Neural progenitor cell (in vitro differentiated cells): ENCODE results near the gene TNS3. TPM values are rescaled to one million over a fixed set of nuclear protein-coding genes. Genes with fewer than 3 reads are reported as not detected.

Experiments used
- DNase-seq: peaks from one replicate; pipeline ENCODE4 v3.0.0-alpha.2; 2016; ENCODE audit warnings: low spot score
- H2AFZ ChIP-seq: fragments of 200-600 bp; sonication (generic); replicated peaks from 2 replicates; pipeline ENCODE4 v1.6.1; 2016; ENCODE audit warnings: antibody characterized with exemption
- H3F3A ChIP-seq: fragments of 200-600 bp; sonication (generic); 2 replicates; pipeline ENCODE4 v1.6.1; 2016; ENCODE audit warnings: antibody characterized with exemption, low read depth
- H3K27ac ChIP-seq: fragments of 200-600 bp; sonication (generic); 2 replicates; pipeline ENCODE4 v1.5.1; 2016; ENCODE audit warnings: mild to moderate bottlenecking
- H3K27me3 ChIP-seq: fragments of 200-600 bp; sonication (generic); 2 replicates; pipeline ENCODE4 v1.6.1; 2016; ENCODE audit warnings: mild to moderate bottlenecking, moderate library complexity
- H3K36me3 ChIP-seq: fragments of 200-600 bp; sonication (generic); 2 replicates; pipeline ENCODE4 v1.5.1; 2016
- H3K4me1 ChIP-seq: fragments of 200-600 bp; sonication (generic); 2 replicates; pipeline ENCODE4 v1.6.1; 2016; ENCODE audit warnings: mixed run types
- H3K4me2 ChIP-seq: fragments of 200-600 bp; sonication (generic); 2 replicates; pipeline ENCODE4 v1.6.1; 2016
- H3K4me3 ChIP-seq: fragments of 200-600 bp; sonication (generic); 2 replicates; pipeline ENCODE4 v1.5.1; 2016
- H3K79me2 ChIP-seq: fragments of 200-600 bp; sonication (generic); 2 replicates; pipeline ENCODE4 v1.6.1; 2016; ENCODE audit warnings: low read depth
- H3K9ac ChIP-seq: fragments of 200-600 bp; sonication (generic); 2 replicates; pipeline ENCODE4 v1.6.1; 2016
- H3K9me3 ChIP-seq: fragments of 200-600 bp; sonication (generic); 2 replicates; pipeline ENCODE4 v1.5.1; 2016; ENCODE audit warnings: low read depth
- H4K20me1 ChIP-seq: fragments of 200-600 bp; sonication (generic); 2 replicates; pipeline ENCODE4 v1.6.1; 2016; ENCODE audit warnings: low read depth
- H3K27ac Mint-ChIP-seq: 3 replicates; pipeline ENCODE4 v1.8.0; 2021; ENCODE audit warnings: mixed read lengths
- H3K27me3 Mint-ChIP-seq: 2 replicates; pipeline ENCODE4 v1.8.0; 2022; ENCODE audit warnings: low read depth, mild to moderate bottlenecking, inconsistent platforms, moderate library complexity, mixed read lengths; ENCODE audit not compliant: insufficient read depth
- H3K36me3 Mint-ChIP-seq: 3 replicates; pipeline ENCODE4 v1.8.0; 2021; ENCODE audit warnings: mixed read lengths
- H3K4me1 Mint-ChIP-seq: 3 replicates; pipeline ENCODE4 v1.8.0; 2021; ENCODE audit warnings: mixed read lengths
- H3K4me3 Mint-ChIP-seq: 3 replicates; pipeline ENCODE4 v1.8.0; 2021; ENCODE audit warnings: mild to moderate bottlenecking, moderate library complexity, mixed read lengths
- H3K9me3 Mint-ChIP-seq: 3 replicates; pipeline ENCODE4 v1.8.0; 2020; ENCODE audit warnings: mixed read lengths
- EZH2 ChIP-seq: fragments of 200-600 bp; sonication (generic); IDR thresholded peaks from 2 replicates; pipeline ENCODE4 v1.6.1; 2017; ENCODE audit warnings: antibody characterized with exemption, mild to moderate bottlenecking, moderate library complexity
- EZH2phosphoT487 ChIP-seq: fragments of 200-600 bp; sonication (generic); IDR thresholded peaks from 2 replicates; pipeline ENCODE4 v1.6.1; 2017; ENCODE audit warnings: antibody characterized with exemption
- total RNA-seq: library from RNA; depleted of rRNA; stranded (reverse); fragments of >200 nt; gene quantifications from 2 replicates; pipeline ENCODE4 v1.2.3, GENCODE V29; 2015; ENCODE audit warnings: low replicate concordance
- TF ChIP-seq, protein P1 (sequence below): fragments of 200-600 bp; sonication (generic); IDR thresholded peaks from 2 replicates; pipeline ENCODE4 v1.5.1; 2017; ENCODE audit warnings: antibody characterized with exemption, mild to moderate bottlenecking

The TNS3 gene
- total RNA-seq, 1 donor from 2014 or later, result 15.0 TPM

DNA sequence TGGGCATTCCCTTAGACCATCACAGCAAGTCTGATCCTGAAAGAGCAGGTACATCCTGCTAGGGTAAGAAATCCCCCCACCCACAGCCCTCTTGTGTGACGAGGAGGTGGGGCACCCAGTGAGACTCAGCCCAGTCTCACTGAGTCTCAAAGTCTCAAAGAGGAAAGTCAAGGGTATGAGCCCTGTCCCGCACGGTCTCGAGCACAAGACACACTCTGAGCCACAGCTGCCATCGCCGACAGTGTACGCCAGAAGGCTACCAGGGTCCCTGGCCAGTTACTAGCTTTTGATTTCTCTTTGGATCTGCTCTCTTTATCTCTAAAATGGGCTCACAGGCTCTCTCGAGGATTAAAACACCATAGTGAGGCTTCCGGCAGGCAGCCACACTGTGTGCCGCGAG lies 190.2 kb downstream of the TNS3 start:
- Mint-ChIP-seq H3K9me3 (peaks cover 4% of the 10 kb centered on the region), H3K4me1 (no peaks in the 10 kb centered on the region), H3K27me3 (peaks cover 2% of the 10 kb centered on the region), H3K4me3 (no peak overlapping the region), H3K36me3 (peaks cover 19% of the 10 kb centered on the region), H3K27ac (no peak overlapping the region)
- Histone ChIP-seq H3F3A (no peaks in the 10 kb centered on the region), H4K20me1 (no peaks in the 10 kb centered on the region), H2AFZ (no peak overlapping the region), H3K79me2 (no peaks in the 10 kb centered on the region), H3K4me3 (no peak overlapping the region), H3K36me3 (no peaks in the 10 kb centered on the region), H3K9ac (no peak overlapping the region), H3K27ac (no peak overlapping the region), H3K4me2 (no peak overlapping the region), H3K9me3 (no peaks in the 10 kb centered on the region), H3K27me3 (no peaks in the 10 kb centered on the region), H3K4me1 (no peaks in the 10 kb centered on the region)
- DNase-seq, result no peak
- TF ChIP-seq EZH2, result no peak
- no peak for TF ChIP-seq EZH2phosphoT487
- TF ChIP-seq, protein P1, sequence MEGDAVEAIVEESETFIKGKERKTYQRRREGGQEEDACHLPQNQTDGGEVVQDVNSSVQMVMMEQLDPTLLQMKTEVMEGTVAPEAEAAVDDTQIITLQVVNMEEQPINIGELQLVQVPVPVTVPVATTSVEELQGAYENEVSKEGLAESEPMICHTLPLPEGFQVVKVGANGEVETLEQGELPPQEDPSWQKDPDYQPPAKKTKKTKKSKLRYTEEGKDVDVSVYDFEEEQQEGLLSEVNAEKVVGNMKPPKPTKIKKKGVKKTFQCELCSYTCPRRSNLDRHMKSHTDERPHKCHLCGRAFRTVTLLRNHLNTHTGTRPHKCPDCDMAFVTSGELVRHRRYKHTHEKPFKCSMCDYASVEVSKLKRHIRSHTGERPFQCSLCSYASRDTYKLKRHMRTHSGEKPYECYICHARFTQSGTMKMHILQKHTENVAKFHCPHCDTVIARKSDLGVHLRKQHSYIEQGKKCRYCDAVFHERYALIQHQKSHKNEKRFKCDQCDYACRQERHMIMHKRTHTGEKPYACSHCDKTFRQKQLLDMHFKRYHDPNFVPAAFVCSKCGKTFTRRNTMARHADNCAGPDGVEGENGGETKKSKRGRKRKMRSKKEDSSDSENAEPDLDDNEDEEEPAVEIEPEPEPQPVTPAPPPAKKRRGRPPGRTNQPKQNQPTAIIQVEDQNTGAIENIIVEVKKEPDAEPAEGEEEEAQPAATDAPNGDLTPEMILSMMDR, result no peak

DNA sequence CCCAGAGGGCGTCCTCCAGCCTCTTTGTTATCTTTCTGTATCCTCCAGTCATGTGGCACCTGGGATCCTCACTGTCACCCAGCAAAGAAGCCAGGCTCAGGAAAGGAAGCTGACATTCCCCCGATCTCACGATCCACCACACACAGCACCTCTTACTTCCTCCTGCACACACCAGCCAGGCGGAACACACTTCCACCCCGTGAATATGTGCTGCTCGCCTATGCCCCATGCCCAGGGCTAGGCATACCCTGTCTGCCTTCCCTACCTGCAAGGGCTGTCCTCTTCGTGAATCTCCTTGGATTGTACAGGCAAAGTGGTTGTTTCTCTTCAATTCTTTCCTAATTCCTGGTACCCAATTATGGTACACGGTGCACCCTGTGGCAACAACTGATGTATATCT lies 191.0 kb downstream of the TNS3 start:
- Mint-ChIP-seq H3K4me1 (no peaks in the 10 kb centered on the region), H3K4me3 (no peak overlapping the region), H3K27ac (no peak overlapping the region), H3K36me3 (peaks cover 16% of the 10 kb centered on the region), H3K27me3 (peaks cover 6% of the 10 kb centered on the region), H3K9me3 (peaks cover 4% of the 10 kb centered on the region)
- Histone ChIP-seq H3F3A (no peaks in the 10 kb centered on the region), H3K4me3 (no peak overlapping the region), H3K9me3 (no peaks in the 10 kb centered on the region), H4K20me1 (no peaks in the 10 kb centered on the region), H3K27me3 (no peaks in the 10 kb centered on the region), H3K36me3 (no peaks in the 10 kb centered on the region), H3K79me2 (no peaks in the 10 kb centered on the region), H3K27ac (no peak overlapping the region), H3K4me1 (no peaks in the 10 kb centered on the region), H3K9ac (no peak overlapping the region), H3K4me2 (no peak overlapping the region), H2AFZ (no peak overlapping the region)
- DNase-seq, result no peak
- no peak for TF ChIP-seq EZH2
- TF ChIP-seq, protein P1, result no peak
- TF ChIP-seq EZH2phosphoT487, result no peak

DNA sequence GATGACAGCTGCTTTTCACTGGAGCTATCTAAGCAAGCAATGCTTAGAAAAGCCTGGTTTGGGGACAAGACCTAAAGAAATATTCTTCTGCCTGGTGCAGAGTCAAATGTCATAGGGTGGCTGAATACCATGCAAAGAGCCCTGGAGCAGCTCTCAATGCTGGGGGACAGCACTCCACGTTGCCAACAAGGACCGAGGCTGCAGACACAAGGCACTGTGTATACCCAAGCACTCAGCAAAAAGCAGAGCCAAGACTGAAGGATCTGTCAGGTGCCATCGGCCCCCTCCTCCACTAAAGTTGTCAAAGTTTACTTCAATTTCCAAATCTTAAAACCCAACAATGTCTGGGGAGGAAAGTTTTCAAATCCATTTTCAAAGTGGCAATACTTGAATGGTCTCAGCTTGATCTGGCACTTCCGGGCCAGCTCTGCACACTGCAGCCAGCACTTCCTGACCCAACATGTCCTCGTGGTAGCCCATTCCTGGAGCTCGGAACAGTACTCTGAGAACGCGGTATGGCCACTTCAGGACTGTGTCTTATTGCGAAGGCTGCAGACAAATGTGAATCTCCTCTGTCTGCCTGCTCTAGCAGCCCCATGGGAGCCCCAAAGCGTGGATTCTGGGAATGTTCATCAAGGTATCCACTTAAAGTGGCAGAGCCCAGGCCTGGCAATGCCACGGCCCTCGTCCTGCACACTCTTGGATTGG lies 191.8 kb downstream of the TNS3 start:
- Mint-ChIP-seq H3K27me3 (peaks cover 9% of the 10 kb centered on the region), H3K4me3 (no peak overlapping the region), H3K27ac (no peak overlapping the region), H3K36me3 (peaks cover 9% of the 10 kb centered on the region), H3K4me1 (peaks cover 7% of the 10 kb centered on the region), H3K9me3 (peaks cover 4% of the 10 kb centered on the region)
- H3K36me3 ChIP-seq, result no peaks in the 10 kb centered on the region
- no peak for DNase-seq
- H3K4me1 ChIP-seq, result no peaks in the 10 kb centered on the region
- H3K9ac ChIP-seq, result no peak overlapping the region
- no peaks in the 10 kb centered on the region for H3K27me3 ChIP-seq
- H3K4me2 ChIP-seq, result no peak overlapping the region
- no peak overlapping the region for H3K27ac ChIP-seq
- H3K9me3 ChIP-seq, result no peaks in the 10 kb centered on the region
- no peak overlapping the region for H3K4me3 ChIP-seq
- no peaks in the 10 kb centered on the region for H3K79me2 ChIP-seq
- no peaks in the 10 kb centered on the region for H4K20me1 ChIP-seq
- TF ChIP-seq EZH2phosphoT487, result no peak
- TF ChIP-seq, protein P1, result no peak
- TF ChIP-seq EZH2, result no peak
- no peaks in the 10 kb centered on the region for H3F3A ChIP-seq
- no peak overlapping the region for H2AFZ ChIP-seq
